GM04503 (cell line): ENCODE measurements around the gene HSPB6.
A peak's percentile ranks its signal among the peaks of the same experiment; 100 is the strongest.

Experiments used
- DNase-seq: peaks from one replicate; pipeline ENCODE4 v3.0.0-alpha.2; 2012; ENCODE audit warnings: low read depth

The HSPB6 gene

DNA sequence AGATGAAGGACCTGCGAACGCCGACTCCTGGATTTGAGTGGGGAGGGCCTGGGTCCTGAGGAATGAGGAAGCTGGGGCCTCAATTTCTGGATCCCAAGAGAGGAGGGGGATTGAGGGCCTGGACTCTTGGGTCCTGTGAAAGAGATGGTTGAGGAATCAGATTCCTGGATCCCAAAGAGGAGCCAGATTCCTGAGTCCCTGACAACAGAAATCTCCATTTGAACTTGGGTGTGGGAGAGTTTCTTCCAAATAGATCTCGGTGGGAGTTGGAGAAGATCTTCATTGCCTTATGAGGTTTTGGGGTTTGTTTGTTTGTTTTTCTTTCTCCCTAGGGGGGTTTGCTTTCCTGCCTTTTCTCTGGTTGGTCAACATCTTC, 10.8 kb downstream of the HSPB6 start:
- no peak for DNase-seq

DNA sequence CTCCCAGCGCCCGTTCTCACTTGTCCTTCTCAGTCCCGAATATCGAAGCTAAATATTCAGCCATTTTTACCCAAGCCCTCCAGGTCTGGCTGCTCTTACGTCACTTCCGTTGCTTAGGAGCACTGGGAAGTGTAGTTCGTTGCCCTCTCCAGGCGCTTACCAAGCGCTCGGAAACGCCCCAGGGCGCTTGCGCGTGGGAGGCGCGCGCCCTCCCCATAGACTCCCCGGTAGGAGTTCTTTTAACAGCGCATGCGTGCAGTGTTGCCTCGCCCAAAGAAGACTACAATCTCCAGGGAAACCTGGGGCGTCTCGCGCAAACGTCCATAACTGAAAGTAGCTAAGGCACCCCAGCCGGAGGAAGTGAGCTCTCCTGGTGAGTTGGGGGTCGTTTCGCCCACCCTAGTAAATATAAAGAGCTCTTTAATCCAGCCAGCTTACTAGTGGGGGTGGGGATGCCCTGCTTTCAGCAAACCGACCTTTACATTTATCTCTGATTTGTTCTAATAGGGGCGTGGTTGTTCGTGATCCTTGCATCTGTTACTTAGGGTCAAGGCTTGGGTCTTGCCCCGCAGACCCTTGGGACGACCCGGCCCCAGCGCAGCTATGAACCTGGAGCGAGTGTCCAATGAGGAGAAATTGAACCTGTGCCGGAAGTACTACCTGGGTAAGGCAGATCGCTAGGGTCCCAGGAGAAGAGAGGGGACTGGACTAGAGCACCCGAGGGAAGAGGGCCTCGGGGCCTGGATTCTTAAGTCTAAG, 11.3 kb downstream of the HSPB6 start, which contains the start of the genes PSENEN and U2AF1L4:
Gene PSENEN, plus strand, starts transcription at position 324 of the 759 bp plus-strand sequence. Its CDS starts 280 bp downstream, at position 604.
Gene U2AF1L4, minus strand, starts transcription at position 91 of the 759 bp plus-strand sequence. Its CDS starts 27 bp downstream, at position 64.
- DNase-seq, result peak; percentile 93

DNA sequence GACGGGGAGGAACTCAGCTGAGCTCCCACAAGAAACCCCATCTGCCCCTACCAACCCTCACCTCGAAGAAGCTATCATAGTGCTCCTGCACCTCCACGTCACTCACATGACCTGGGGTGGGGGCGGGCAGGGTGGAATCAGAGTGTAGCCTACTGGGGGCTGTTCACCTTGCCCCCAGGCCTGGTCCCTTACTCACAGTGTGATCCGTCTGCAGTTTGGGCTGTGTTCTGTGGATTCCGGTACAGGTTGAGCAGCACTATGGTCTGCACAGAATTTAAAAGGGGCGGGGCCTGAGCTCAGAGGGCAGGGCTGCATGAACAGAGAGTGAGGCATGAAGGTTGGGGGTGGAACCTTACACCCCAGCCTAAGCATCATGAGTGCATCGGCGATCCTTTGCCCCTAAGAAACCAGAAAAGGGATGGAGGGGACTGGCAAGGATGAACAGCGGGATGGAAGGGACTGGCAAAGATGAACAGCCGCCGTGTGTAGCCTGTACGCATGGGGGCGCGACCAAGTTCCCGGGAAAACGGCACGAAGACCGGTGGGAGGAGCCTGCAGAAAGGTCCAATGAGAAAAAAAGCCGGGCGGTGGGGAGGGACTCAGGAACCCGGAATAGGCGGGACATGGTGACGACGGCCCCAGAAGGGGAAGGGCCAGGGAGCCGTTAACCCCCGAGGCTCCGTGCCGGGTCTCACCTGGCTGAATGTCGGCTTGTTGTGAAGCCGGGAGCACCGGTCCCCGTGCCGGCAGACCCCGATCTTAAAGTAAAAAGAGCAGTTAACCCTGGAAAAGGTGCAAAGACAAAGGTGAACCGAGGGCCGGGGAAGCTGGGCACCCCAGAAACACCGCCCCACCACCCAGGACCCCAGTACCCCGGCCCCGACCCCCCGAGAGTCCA, 12.2 kb downstream of the HSPB6 start:
- DNase-seq, result peak; percentile 73

DNA sequence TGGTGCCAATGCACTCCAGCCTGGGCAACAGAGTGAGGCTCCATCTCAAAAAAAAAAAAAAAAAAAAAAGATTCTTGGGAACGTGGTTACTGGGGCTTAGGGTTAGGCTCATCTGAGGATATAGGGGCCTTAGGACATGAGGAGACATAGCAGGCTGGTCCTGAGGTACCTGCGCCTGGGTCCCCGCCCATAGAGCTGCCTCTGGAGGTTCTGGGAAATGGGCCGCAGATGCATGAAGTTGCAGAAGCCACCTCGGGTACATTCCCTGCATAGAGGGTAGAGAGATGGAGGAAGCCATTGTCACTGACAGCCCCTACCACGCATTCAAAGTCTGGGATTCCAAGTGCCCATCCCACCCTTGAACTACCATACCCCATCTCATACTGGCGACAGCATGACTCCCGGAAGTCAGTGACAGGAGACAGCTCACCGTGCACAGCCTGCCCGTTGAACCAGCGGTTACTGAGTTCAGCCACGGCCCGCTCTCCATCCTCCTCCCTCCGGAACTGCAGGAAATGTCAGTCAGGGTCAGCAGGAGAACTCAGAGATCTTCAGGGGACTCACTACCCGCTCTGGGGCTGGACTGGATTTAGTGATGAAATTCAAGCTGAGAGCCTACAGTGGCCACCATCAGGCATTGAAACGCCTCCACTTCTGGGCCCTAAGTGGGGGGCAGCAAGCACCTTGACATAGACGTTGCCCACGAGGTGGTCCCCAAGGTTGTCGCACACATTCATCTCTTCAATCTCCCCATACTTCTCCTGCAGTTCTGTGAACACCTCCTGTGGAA, 13.0 kb downstream of the HSPB6 start:
- DNase-seq, result no peak

DNA sequence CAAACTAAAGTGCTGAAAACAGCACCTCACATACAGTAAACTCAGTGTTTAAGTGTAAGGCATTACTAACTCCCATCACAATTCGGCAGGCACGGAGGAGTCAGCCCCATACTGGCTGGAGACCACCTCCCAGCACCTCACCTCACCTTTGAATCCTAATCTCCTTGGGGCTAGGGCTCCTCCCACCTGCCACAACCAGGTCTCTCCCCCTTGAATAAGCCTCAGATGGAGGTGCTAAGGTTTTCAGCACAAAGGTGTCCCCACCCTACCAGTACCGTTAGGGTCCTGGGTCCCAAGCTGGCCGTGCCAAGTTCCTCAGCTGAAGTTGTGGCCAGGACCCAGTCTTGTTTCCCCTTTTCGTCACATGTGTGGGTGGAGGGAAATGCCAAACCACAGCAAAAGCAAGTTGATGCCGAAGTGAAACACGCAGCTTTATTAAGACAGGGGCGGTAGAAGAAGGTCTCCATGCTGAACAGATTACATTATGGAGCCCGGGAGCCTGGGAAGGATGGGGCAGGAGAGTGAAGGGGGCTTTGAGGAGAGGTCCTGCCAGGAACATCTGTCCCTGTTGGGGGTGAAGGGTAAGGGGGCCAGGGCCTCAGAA, 14.6 kb downstream of the HSPB6 start, which contains the start of gene IGFLR1:
Gene IGFLR1, minus strand, starts transcription at position 332 of the 604 bp plus-strand sequence. CDS start 1,272 bp downstream, outside the sequence.
- no peak for DNase-seq

DNA sequence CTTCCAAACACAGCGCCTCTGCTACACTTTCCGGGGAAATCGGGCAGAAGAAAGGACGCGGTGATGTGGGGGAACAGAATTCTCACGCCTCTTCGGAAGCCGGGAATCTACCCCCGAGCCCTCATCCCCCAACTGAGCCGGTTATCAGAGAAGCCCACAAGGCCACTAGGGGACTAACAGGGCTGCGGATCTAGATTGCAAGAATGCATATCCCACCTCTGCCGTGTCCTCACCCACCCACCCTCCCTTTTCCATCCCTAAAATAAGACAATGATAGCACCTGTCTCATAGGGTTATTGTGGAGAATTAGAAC, 15.7 kb downstream of the HSPB6 start:
- DNase-seq, result no peak

DNA sequence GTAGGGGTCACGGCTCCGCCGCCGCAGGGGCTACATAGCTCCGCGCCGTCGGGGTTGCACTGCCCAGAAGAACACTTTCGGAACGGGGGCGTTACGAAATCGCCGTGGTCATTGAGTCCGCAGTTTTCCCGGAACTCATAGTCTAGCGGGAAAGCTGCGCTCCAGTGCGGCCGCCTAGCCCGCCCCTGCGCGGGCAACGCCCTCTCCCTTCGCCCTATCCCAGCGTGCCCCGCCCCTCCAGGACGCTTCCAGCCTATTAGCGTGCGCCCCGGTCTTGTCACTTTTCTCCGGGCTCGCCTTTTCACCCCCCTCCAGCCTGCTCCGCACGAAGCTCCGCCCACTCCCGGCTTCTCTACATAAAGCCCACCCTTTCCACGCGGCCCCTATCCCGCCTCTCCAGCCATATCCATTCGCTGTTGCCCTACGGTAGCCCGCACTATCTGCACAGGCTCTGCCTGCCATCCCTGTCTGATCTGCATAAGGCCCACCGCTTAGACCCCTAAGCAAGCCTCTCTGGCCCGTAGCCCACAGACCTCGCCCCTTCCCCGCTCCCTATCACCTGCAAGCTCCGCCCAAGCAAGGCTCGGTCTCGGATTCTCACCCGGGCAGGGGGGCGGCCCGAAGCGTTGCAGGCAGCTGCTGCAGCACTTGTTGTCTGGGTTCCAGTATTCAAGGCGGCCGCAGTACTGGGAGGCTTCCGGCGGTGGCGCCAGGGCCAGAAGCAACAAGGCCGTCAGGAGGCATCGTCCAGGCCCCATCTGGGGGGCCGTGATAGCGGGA, 16.2 kb downstream of the HSPB6 start:
- peak; percentile 77 for DNase-seq

DNA sequence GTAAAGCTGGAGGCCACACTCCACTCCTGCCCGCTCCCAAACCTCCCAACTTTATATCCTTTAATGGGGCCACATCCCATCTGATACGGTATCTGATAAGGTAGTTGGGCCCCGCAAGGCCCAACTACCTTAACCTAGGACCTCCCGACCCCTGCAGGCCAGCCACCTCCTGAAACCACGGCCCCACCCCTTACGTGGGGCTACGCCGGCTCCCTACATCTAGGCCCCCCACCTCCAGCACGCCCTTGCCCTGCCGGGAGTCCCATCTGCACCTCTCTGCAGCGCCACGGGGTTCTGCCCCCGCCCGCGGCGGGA, 16.8 kb downstream of the HSPB6 start:
- no peak for DNase-seq

DNA sequence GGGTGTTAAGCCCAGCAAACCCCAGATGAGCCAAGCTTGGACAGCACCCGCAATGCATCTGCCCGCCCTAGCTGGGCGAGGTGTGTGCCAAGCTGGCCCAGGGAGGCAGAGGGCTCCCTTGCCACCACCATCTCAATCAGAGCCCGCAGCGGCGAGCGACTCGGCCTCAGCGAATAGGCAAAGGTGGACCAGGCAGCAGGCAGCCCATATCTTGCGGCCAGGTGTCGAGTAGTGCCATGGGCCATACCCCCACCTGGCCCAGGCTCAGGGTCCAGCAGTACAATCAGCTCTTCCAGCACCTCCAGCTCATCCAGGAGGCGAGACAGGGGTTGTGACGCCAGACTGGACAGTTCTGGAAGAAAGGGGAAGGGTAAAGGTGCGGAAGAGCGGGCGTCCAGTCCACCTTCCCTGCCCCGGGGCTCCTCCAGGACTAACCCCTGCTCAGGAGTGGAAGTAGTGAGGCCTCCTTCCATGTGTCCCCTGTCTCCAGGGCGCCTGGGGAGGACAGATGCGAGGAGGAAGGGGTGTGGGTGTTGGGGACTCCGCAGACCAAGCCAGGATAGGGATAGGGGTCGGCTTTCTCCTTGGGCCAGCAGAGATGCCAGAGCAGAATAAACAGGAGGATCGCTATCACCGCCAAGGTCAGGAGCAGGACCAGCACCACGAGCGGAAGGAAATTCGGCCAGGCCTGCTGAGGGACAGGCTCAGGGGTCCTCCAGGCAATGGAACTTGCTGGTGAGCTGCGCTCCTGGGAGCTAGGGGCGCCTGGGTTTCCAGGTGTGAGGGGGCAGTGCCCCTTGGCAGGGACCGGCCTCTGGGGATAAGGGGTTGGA, 17.3 kb downstream of the HSPB6 start:
- DNase-seq, result no peak

DNA sequence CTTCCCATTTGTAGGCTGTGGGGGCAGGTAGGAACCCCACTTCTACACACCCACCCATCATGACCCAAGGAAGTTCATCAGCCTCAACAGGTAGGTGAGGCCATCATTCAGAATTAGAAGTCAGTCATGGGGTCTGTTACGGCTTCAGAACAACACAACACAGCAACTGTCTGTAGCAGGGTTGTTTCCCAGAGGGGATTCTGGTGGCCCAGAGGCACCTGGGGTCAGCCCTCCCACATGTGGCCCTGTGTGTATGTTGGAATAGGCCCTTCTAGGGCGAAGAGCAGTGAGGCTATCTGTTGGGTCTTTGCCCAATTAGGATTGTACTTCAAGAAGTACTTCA, 18.0 kb downstream of the HSPB6 start:
- no peak for DNase-seq

DNA sequence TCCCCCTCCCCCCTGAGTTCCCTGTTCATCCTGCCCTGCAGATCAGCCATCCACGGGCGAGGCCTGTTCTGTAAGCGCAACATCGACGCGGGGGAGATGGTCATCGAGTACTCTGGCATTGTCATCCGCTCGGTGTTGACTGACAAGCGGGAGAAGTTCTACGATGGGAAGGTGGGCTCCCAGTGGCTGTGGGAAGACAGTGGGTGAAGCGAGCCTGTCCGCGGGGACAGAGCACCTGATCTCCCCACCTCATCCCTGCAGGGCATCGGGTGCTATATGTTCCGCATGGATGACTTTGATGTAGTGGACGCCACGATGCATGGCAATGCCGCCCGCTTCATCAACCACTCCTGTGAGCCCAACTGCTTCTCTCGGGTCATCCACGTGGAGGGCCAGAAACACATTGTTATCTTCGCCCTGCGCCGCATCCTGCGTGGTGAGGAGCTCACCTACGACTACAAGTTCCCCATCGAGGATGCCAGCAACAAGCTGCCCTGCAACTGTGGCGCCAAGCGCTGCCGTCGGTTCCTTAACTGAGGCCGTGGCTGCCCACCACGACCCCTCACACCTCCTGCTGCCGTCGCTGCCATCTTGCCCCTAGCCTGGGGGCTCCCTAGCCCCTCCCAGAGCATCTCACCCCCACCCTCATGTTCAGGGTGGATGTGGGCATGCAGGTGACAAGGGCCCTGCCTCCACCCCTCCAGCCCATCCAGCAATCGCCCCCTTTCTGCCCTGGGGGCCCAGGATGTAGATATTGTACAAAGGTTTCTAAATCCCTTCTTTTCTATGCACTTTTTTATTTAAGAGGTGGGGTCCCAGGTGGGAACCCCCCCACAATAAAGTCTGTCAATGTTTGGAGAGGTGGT, 18.6 kb downstream of the HSPB6 start:
- no peak for DNase-seq

DNA sequence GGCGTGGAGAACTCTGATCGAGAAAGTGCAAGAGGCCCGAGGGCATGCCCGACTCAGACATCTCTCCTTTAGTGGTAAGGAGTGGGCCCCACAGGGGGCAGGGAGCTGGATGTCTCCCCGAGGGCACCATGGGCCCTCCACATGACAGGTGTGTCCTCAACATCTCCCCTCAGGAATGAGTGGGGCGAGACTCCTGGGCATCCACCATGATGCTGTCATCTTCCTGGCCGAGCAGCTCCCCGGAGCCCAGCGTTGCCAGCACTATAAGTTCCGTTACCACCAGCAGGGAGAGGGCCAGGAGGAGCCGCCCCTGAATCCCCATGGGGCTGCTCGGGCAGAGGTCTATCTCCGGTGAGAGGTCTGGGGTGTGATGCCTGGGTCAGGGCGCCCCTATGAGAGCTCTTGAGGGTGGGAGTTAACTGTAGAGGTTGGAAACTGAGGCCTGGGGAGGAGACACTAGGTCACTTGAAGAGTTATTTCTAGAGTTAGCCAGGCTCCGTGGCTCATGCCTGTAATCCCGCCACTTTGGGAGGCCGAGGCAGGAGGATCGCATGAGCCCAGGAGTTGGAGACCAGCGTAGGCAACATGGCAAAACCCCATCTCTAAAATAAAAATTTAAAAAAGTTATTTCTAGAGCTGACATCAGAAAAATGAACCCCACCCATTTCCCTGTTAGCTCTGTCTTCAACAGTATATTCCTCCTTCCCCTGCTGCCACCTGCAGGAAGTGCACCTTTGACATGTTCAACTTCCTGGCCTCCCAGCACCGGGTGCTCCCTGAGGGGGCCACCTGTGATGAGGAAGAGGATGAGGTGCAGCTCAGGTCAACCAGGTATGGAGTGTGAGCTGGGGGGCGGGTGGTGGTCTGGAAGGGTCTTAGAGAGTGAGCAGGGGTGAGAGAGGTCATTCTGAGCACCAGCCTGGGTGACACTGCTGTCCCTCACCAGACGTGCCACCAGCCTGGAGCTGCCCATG, 19.6 kb downstream of the HSPB6 start:
- DNase-seq, result no peak

DNA sequence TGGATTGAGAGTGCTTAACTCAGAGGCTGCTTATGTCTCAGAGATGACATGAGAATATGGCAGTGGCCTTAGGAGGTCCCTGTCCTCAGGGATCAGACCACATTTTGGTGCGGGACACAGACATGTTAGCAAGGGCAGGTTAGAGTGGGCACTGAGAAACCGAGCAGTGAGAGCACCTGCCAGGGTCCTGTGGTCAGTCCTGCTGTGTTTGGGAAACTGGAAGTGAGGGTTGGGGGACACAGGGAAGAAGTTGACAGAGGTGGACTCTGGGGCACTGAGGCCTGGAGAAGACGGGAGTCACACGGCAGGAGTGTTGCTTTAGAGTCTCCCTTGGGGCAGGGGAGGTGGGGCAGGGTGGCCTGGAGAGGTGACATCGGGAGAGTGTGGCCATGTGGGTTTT, 21.9 kb downstream of the HSPB6 start:
- no peak for DNase-seq

DNA sequence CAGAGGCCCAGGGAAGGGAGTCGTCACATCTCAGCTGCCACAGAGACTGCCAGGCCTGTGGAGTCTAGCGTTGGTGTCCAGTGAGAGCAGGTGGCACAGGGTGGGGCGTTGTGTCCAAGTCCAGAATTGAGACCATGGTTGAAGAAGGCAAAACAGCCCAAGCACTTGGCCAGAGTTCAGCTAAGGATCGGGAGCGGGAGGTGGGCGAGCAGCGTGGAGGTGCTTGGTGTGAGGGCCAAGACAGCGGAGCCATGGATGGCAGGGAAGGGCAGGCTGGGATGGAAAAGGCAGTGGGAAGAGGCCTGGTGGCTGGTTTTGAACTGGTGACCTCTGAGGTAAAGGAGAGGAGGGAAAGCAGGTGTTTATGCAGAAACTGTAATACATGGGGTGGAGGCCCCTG, 22.6 kb downstream of the HSPB6 start:
- no peak for DNase-seq

DNA sequence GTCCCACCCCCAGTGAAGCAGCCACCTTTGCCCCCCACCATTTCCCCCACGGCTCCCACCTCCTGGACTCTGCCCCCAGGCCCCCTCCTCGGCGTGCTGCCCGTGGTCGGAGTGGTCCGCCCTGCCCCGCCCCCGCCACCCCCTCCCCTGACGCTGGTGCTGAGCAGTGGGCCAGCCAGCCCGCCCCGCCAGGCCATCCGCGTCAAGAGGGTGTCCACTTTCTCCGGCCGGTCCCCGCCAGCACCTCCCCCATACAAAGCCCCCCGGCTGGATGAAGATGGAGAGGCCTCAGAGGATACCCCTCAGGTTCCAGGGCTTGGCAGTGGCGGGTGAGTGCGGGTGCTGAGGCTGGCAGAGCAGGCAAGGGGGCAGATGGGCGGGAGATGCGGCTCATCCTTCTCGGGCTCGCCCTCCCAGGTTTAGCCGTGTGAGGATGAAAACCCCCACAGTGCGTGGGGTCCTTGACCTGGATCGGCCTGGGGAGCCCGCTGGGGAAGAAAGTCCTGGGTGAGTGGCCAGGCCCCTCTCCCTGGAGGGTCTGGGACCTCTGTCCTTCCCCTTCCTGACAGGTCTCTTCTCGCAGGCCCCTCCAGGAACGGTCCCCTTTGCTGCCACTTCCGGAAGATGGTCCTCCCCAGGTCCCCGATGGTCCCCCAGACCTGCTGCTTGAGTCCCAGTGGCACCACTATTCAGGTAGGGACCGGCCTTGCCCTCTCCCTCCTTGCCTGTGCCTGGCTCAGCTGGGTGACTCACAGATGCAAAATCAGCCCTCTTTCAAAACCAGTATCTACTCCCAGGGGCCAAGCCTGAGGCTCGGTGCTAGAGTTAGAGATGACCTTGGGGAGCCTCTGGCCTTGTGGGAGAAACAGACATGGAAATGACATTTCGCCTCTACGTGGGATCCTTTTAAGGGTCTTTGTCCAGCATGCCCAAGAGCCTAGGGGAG, 23.4 kb downstream of the HSPB6 start:
- no peak for DNase-seq

DNA sequence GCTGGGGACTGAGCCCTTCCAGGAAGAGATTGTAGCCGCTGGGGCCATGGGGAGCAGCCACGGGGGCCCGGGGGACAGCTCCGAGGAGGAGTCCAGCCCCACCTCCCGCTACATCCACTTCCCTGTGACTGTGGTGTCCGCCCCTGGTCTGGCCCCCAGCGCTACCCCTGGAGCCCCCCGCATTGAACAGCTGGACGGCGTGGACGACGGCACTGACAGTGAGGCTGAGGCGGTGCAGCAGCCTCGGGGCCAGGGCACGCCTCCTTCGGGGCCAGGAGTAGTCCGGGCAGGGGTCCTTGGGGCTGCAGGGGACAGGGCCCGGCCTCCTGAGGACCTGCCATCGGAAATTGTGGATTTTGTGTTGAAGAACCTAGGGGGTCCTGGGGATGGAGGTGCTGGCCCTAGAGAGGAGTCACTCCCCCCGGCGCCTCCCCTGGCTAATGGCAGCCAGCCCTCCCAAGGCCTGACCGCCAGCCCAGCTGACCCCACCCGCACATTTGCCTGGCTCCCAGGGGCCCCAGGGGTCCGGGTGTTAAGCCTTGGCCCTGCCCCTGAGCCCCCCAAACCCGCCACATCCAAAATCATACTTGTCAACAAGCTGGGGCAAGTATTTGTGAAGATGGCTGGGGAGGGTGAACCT, 24.2 kb downstream of the HSPB6 start:
- no peak for DNase-seq
